G401 (cell line): ENCODE measurements around the gene NAB1. TPM values are rescaled to one million over a fixed set of nuclear protein-coding genes. Genes with fewer than 3 reads are reported as not detected.

ENCODE experiments used
- DNase-seq: peaks from one replicate; pipeline ENCODE4 v3.0.0-alpha.2; 2015; ENCODE audit warnings: low spot score
- in situ Hi-C: cut with HindIII; loops from 2 replicates; pipeline ENCODE4 v1.10.0; 2016; ENCODE audit warnings: low sequenced_read_pairs, mixed read lengths
- total RNA-seq: library from RNA; depleted of rRNA; stranded (reverse); fragments of >200 nt; shearing (Covaris generic); gene quantifications from 2 replicates; pipeline ENCODE4 v1.2.3, GENCODE V29; 2014; rRNA removed

Gene NAB1
- total RNA-seq, 1 experiment from 2014 or later: 2.1 TPM

- in situ Hi-C loops: no loop called here
- DNase-seq: no peak
Measured at GRCh38 chr2:190726255-190726654, 77.4 kb downstream of the NAB1 start.

- no peak for DNase-seq
- in situ Hi-C loops: no loop called here
Measured at GRCh38 chr2:190736355-190736754, 87.5 kb downstream of the NAB1 start.

GRCh38 chr2:190740449-190740848 lies 91.6 kb downstream of the NAB1 start:
- in situ Hi-C loops: no loop called here
- no peak for DNase-seq

Other genes with a start within 250 kb of the NAB1 start
- 0.71 TPM in 1 of 2 replicates, not detected in the other for gene MFSD6, start 240.7 kb upstream of the NAB1 start, total RNA-seq
- gene NEMP2, start 114.4 kb upstream of the NAB1 start, total RNA-seq: 4.9 and 5.1 TPM in 2 replicates
- gene GLS, start 231.7 kb downstream of the NAB1 start, total RNA-seq: 33.1 and 36.6 TPM in 2 replicates